ENCODE data around the gene CCRL2. TPM values are rescaled to one million over a fixed set of nuclear protein-coding genes. Genes with fewer than 3 reads are reported as not detected.

The CCRL2 gene
- total and polyA plus RNA-seq, 2 of the 8 experiments (the other 6 are each of a cell fraction or from before 2014, with no cell fraction given): not detected

GRCh38 chr3:46400000-46400734, 6.9 kb upstream of the CCRL2 start (continued):
- TF ChIP-seq ASH2L (IDR thresholded peaks at IDR 0.05; ENCODE audit: low read length): no peak
- no peak for TF ChIP-seq SIRT6 (IDR thresholded peaks at IDR 0.05; ENCODE audit: low read length)
- TF ChIP-seq RFX5 (IDR thresholded peaks at IDR 0.05; ENCODE audit: borderline replicate concordance, low read depth, low read length): no peak
- no peak for TF ChIP-seq CBX8 (IDR thresholded peaks at IDR 0.05; ENCODE audit: borderline replicate concordance, low read depth, low read length)
- no peak for TF ChIP-seq RXRA (IDR thresholded peaks at IDR 0.05; ENCODE audit: insufficient read depth, low read depth, low read length)
- no peak for TF ChIP-seq HDAC6 (IDR thresholded peaks at IDR 0.05; ENCODE audit: low read depth, low read length)

Measured in H1 (cell line).